ES-I3 (cell line): ENCODE results near the gene CD72.
"Not testable (repeated sequence)": the region's sequence is repeated elsewhere in the genome, so short reads cannot be mapped to it uniquely, and the experiment has no call there.

Experiments
- H3K36me3 ChIP-seq: 2 replicates; pipeline ENCODE4 v1.6.1; 2013; ENCODE audit warnings: mild to moderate bottlenecking, low read length, control low read depth, moderate library complexity; ENCODE audit not compliant: insufficient read depth
- H3K4me1 ChIP-seq: 2 replicates; pipeline ENCODE4 v1.6.1; 2013; ENCODE audit warnings: mild to moderate bottlenecking, control low read depth, low read length; ENCODE audit not compliant: insufficient read depth
- H3K9ac ChIP-seq: 2 replicates; pipeline ENCODE4 v1.6.1; 2013; ENCODE audit warnings: low read depth, mild to moderate bottlenecking, low read length, moderate library complexity
- H3K9me3 ChIP-seq: 2 replicates; pipeline ENCODE4 v1.6.1; 2013; ENCODE audit warnings: mild to moderate bottlenecking, low read length, moderate library complexity; ENCODE audit not compliant: control insufficient read depth, insufficient read depth

The CD72 gene

GRCh38 chr9:35639631-35640030 is 21.4 kb upstream of the CD72 start:
- H3K9me3 ChIP-seq, result no peaks in the 10 kb centered on the region
- no peak overlapping the region for H3K9ac ChIP-seq
- no peaks in the 10 kb centered on the region for H3K4me1 ChIP-seq
- H3K36me3 ChIP-seq, result no peaks in the 10 kb centered on the region

GRCh38 chr9:35639225-35639624 is 21.0 kb upstream of the CD72 start:
- H3K9ac ChIP-seq, H3K4me1 ChIP-seq, H3K9me3 ChIP-seq, H3K36me3 ChIP-seq: not testable (repeated sequence)

GRCh38 chr9:35638751-35639150 is 20.5 kb upstream of the CD72 start:
- not testable (repeated sequence) for H3K9me3 ChIP-seq, H3K4me1 ChIP-seq, H3K9ac ChIP-seq, H3K36me3 ChIP-seq

GRCh38 chr9:35637427-35637955 is 19.3 kb upstream of the CD72 start:
- not testable (repeated sequence) for H3K9me3 ChIP-seq, H3K4me1 ChIP-seq, H3K36me3 ChIP-seq, H3K9ac ChIP-seq

GRCh38 chr9:35636877-35637246 is 18.6 kb upstream of the CD72 start:
- not testable (repeated sequence) for H3K9me3 ChIP-seq, H3K9ac ChIP-seq, H3K36me3 ChIP-seq, H3K4me1 ChIP-seq

- H3K4me1 ChIP-seq, result no peaks in the 10 kb centered on the region
- H3K9ac ChIP-seq, result no peak overlapping the region
- no peaks in the 10 kb centered on the region for H3K9me3 ChIP-seq
- H3K36me3 ChIP-seq, result no peaks in the 10 kb centered on the region
These were observed 18.1 kb upstream of the CD72 start for GRCh38 chr9:35636135-35636876.

GRCh38 chr9:35635730-35636129 is 17.5 kb upstream of the CD72 start:
- Histone ChIP-seq H3K36me3 (no peaks in the 10 kb centered on the region), H3K4me1 (no peaks in the 10 kb centered on the region), H3K9me3 (no peaks in the 10 kb centered on the region), H3K9ac (no peak overlapping the region)

- Histone ChIP-seq H3K9ac (no peak overlapping the region), H3K4me1 (no peaks in the 10 kb centered on the region), H3K36me3 (no peaks in the 10 kb centered on the region), H3K9me3 (no peaks in the 10 kb centered on the region)
These were observed 11.4 kb upstream of the CD72 start for GRCh38 chr9:35629597-35629996.

GRCh38 chr9:35628389-35628991 is 10.3 kb upstream of the CD72 start:
- no peak overlapping the region for H3K9ac ChIP-seq
- no peaks in the 10 kb centered on the region for H3K36me3 ChIP-seq
- no peaks in the 10 kb centered on the region for H3K4me1 ChIP-seq
- H3K9me3 ChIP-seq, result no peaks in the 10 kb centered on the region

- no peaks in the 10 kb centered on the region for H3K36me3 ChIP-seq
These were observed 9.4 kb upstream of the CD72 start for GRCh38 chr9:35627575-35627974.

GRCh38 chr9:35619800-35620158 is 1.6 kb upstream of the CD72 start:
- Histone ChIP-seq H3K36me3 (no peaks in the 10 kb centered on the region), H3K9ac (no peak overlapping the region), H3K9me3 (no peaks in the 10 kb centered on the region), H3K4me1 (no peaks in the 10 kb centered on the region)

More at GRCh38 chr9:35627575-35627974, 9.4 kb upstream of the CD72 start:
- Histone ChIP-seq H3K4me1 (no peaks in the 10 kb centered on the region), H3K9me3 (no peaks in the 10 kb centered on the region), H3K9ac (no peak overlapping the region)

- no peak overlapping the region for H3K9ac ChIP-seq
These were observed 914 bp upstream of the CD72 start for GRCh38 chr9:35618854-35619799.

GRCh38 chr9:35617548-35617947 is 665 bp downstream of the CD72 start:
- Histone ChIP-seq H3K9ac (peak overlapping the region; percentile 73), H3K4me1 (no peaks in the 10 kb centered on the region), H3K9me3 (no peaks in the 10 kb centered on the region), H3K36me3 (no peaks in the 10 kb centered on the region)

More at GRCh38 chr9:35618854-35619799, 914 bp upstream of the CD72 start:
- Histone ChIP-seq H3K4me1 (no peaks in the 10 kb centered on the region), H3K36me3 (no peaks in the 10 kb centered on the region), H3K9me3 (no peaks in the 10 kb centered on the region)

- no peaks in the 10 kb centered on the region for H3K4me1 ChIP-seq
- H3K9me3 ChIP-seq, result no peaks in the 10 kb centered on the region
- no peaks in the 10 kb centered on the region for H3K36me3 ChIP-seq
- H3K9ac ChIP-seq, result peak overlapping the region; percentile 73
These were observed 1.3 kb downstream of the CD72 start for GRCh38 chr9:35616681-35617459.
